Ectodermal cell (in vitro differentiated cells): Measurements from ENCODE around the gene PLEKHG3.

Source experiments
- H3K27ac ChIP-seq: 2 replicates; pipeline ENCODE4 v1.7.0; 2013; ENCODE audit warnings: mild to moderate bottlenecking, low read depth, low read length; ENCODE audit not compliant: insufficient read depth, poor library complexity, severe bottlenecking
- H3K27me3 ChIP-seq: 2 replicates; pipeline ENCODE4 v1.7.0; 2013; ENCODE audit warnings: mild to moderate bottlenecking, low read length; ENCODE audit not compliant: insufficient read depth, control insufficient read depth, poor library complexity, severe bottlenecking
- H3K36me3 ChIP-seq: one replicate; pipeline ENCODE4 v1.7.0; 2013; ENCODE audit warnings: low read length; ENCODE audit not compliant: control insufficient read depth, insufficient read depth
- H3K4me1 ChIP-seq: one replicate; pipeline ENCODE4 v1.7.0; 2013; ENCODE audit warnings: low read length; ENCODE audit not compliant: control insufficient read depth, insufficient read depth
- H3K4me3 ChIP-seq: 2 replicates; pipeline ENCODE4 v1.7.0; 2013; ENCODE audit warnings: low read depth, low read length, control low read depth; ENCODE audit not compliant: insufficient read depth
- H3K9me3 ChIP-seq: 2 replicates; pipeline ENCODE4 v1.7.0; 2013; ENCODE audit warnings: mild to moderate bottlenecking, low read length, moderate library complexity; ENCODE audit not compliant: control insufficient read depth
- WGBS, 2 experiments: methylation state at CpG; one replicate each; pipeline ENCODE4 v1.1.7; 2013; ENCODE audit warnings: missing lambda C conversion rate in 2 of 2; 5-methylcytosine and 5-hydroxymethylcytosine counted together

PLEKHG3 gene

DNA sequence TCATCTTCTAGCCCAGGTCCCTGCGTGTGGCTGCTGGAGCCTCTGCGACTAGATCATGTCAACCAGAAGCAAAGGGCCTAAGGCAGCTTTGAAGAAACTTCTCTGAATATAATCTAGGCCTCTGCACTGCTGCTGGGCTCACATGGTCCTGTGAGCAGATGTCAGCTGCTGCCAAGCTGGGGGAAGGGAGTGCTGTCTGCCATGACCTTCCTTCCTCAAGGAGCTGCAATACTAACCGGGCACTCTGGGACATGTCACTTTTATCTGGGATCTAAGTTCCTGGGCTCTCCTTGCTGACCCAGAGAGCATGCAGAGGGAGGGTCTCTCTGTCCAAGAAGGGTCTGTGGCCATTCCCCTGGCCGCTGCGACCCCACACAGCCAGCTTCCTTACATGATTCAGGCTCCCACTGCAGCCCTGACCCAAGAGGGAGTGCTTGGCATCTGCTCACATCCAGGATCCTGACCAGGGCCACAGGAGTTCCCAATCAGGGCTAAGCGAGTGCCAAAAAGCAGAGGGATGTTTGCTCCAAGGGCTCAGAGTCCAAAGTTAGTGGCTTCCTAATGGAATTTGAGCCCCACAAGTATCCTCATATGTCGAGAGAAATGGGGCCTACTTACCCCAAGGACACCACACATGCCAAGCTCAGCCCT lies 74.0 kb downstream of the PLEKHG3 start:
- no peaks in the 10 kb centered on the region for H3K27me3 ChIP-seq
- no peak overlapping the region for H3K27ac ChIP-seq
- 91 to 96% methylated on average over 7 of the region's 7 CpGs for WGBS, 2 experiments
- no peak overlapping the region for H3K4me3 ChIP-seq
- H3K4me1 ChIP-seq: no peaks in the 10 kb centered on the region
- no peaks in the 10 kb centered on the region for H3K36me3 ChIP-seq
- H3K9me3 ChIP-seq: no peaks in the 10 kb centered on the region

DNA sequence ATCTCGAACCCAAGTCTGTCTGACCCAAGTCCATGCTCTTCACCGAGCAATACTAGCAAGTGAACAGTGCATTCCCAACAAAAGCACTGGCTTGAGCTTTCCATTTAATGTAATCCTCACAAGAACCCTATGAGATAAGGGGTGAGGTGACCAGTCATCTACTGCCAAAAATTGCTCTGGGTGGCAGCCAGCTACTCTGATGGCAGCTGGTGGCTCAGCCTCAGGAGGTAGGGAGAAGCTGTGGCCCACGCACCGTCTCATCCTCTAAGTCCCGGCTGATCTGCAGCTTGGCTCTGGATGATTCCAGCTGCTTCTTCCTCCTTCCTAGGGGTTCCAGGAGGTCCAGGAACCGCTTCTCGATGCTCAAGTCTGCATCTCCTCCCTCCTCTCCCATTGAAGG lies 75.2 kb downstream of the PLEKHG3 start:
- Histone ChIP-seq H3K27me3 (no peaks in the 10 kb centered on the region), H3K4me1 (no peaks in the 10 kb centered on the region), H3K9me3 (no peaks in the 10 kb centered on the region), H3K4me3 (no peak overlapping the region), H3K27ac (no peak overlapping the region), H3K36me3 (no peaks in the 10 kb centered on the region)
- WGBS, 2 experiments: 92 to 94% methylated on average over 7 of the region's 7 CpGs

GRCh38 chr14:64782196-64782595 lies 78.0 kb downstream of the PLEKHG3 start:
- 93 to 95% methylated on average over 11 of the region's 11 CpGs for WGBS, 2 experiments
- Histone ChIP-seq H3K4me1 (no peaks in the 10 kb centered on the region), H3K36me3 (no peaks in the 10 kb centered on the region), H3K9me3 (no peaks in the 10 kb centered on the region), H3K4me3 (no peak overlapping the region), H3K27ac (no peak overlapping the region), H3K27me3 (no peaks in the 10 kb centered on the region)

- Histone ChIP-seq H3K27ac (no peak overlapping the region), H3K36me3 (no peaks in the 10 kb centered on the region), H3K9me3 (no peaks in the 10 kb centered on the region), H3K27me3 (no peaks in the 10 kb centered on the region), H3K4me1 (no peaks in the 10 kb centered on the region), H3K4me3 (no peak overlapping the region)
- 94 to 96% methylated on average over 9 of the region's 9 CpGs for WGBS, 2 experiments
Observed at GRCh38 chr14:64784006-64784405, 79.8 kb downstream of the PLEKHG3 start.

GRCh38 chr14:64786296-64787149 lies 82.3 kb downstream of the PLEKHG3 start:
- Histone ChIP-seq H3K27ac (no peak overlapping the region), H3K27me3 (no peaks in the 10 kb centered on the region), H3K9me3 (no peaks in the 10 kb centered on the region), H3K4me1 (peaks cover 19% of the 10 kb centered on the region), H3K36me3 (no peaks in the 10 kb centered on the region), H3K4me3 (no peak overlapping the region)
- 95 to 96% methylated on average over 24 of the region's 24 CpGs for WGBS, 2 experiments

GRCh38 chr14:64787619-64788018 lies 83.4 kb downstream of the PLEKHG3 start:
- peaks cover 19% of the 10 kb centered on the region for H3K4me1 ChIP-seq
- H3K4me3 ChIP-seq: no peak overlapping the region
- H3K36me3 ChIP-seq: no peaks in the 10 kb centered on the region
- H3K9me3 ChIP-seq: no peaks in the 10 kb centered on the region
- no peaks in the 10 kb centered on the region for H3K27me3 ChIP-seq
- no peak overlapping the region for H3K27ac ChIP-seq
- WGBS, 2 experiments: 94 to 95% methylated on average over 5 to 6 of the region's 6 CpGs

GRCh38 chr14:64788706-64789105 lies 84.5 kb downstream of the PLEKHG3 start:
- Histone ChIP-seq H3K27ac (no peak overlapping the region), H3K36me3 (no peaks in the 10 kb centered on the region), H3K4me3 (no peak overlapping the region), H3K27me3 (no peaks in the 10 kb centered on the region), H3K9me3 (no peaks in the 10 kb centered on the region), H3K4me1 (peaks cover 19% of the 10 kb centered on the region)
- WGBS, 2 experiments: 89 to 100% methylated on average over 1 of the region's 1 CpG

GRCh38 chr14:64789696-64790095 lies 85.5 kb downstream of the PLEKHG3 start:
- Histone ChIP-seq H3K36me3 (no peaks in the 10 kb centered on the region), H3K27me3 (no peaks in the 10 kb centered on the region), H3K4me1 (peaks cover 19% of the 10 kb centered on the region), H3K27ac (no peak overlapping the region), H3K9me3 (no peaks in the 10 kb centered on the region), H3K4me3 (no peak overlapping the region)
- WGBS, 2 experiments: 83 to 84% methylated on average over 5 of the region's 5 CpGs

GRCh38 chr14:64790478-64790877 lies 86.3 kb downstream of the PLEKHG3 start:
- H3K4me1 ChIP-seq: peaks cover 19% of the 10 kb centered on the region
- no peak overlapping the region for H3K27ac ChIP-seq
- no peaks in the 10 kb centered on the region for H3K36me3 ChIP-seq
- H3K9me3 ChIP-seq: no peaks in the 10 kb centered on the region
- no peaks in the 10 kb centered on the region for H3K27me3 ChIP-seq
- 41% methylated on average over 6 of the region's 6 CpGs for WGBS, 2 experiments
- no peak overlapping the region for H3K4me3 ChIP-seq

GRCh38 chr14:64792231-64792630 lies 88.0 kb downstream of the PLEKHG3 start:
- H3K9me3 ChIP-seq: no peaks in the 10 kb centered on the region
- H3K4me3 ChIP-seq: no peak overlapping the region
- H3K27ac ChIP-seq: no peak overlapping the region
- no peaks in the 10 kb centered on the region for H3K36me3 ChIP-seq
- peaks cover 19% of the 10 kb centered on the region for H3K4me1 ChIP-seq
- 96% methylated on average over 4 of the region's 4 CpGs for WGBS, 2 experiments
- H3K27me3 ChIP-seq: no peaks in the 10 kb centered on the region
